Measurements from ENCODE around the gene SPPL3. TPM values are rescaled to one million over a fixed set of nuclear protein-coding genes. Genes with fewer than 3 reads are reported as not detected.
"Not testable (repeated sequence)": the region's sequence is repeated elsewhere in the genome, so short reads cannot be mapped to it uniquely, and the experiment has no call there.

The SPPL3 gene
- total RNA-seq, 1 donor from 2014 or later = 20.4 TPM

GRCh38 chr12:120795441-120796178 is 108.5 kb downstream of the SPPL3 start:
- no peak for DNase-seq (ENCODE audit: low spot score in 2 of 2)
- Histone ChIP-seq H3K27ac (no peak overlapping the region), H3K27me3 (no peaks in the 10 kb centered on the region), H3K4me3 (no peak overlapping the region), H3K9me3 (peaks cover 7 to 8% of the 10 kb centered on the region in 2 donors), H3K4me1 (no peaks in the 10 kb centered on the region), H3K36me3 (no peaks in the 10 kb centered on the region)
- no peak for TF ChIP-seq CTCF (IDR thresholded peaks at IDR 0.05)
- intact Hi-C loops (cut with DNase I) = no loop called here

- Histone ChIP-seq H3K27ac (no peak overlapping the region), H3K27me3 (no peaks in the 10 kb centered on the region), H3K4me3 (no peak overlapping the region), H3K9me3 (peaks cover 7 to 8% of the 10 kb centered on the region in 2 donors), H3K4me1 (no peaks in the 10 kb centered on the region), H3K36me3 (no peaks in the 10 kb centered on the region)
- no peak for DNase-seq (ENCODE audit: low spot score in 2 of 2)
- intact Hi-C loops (cut with DNase I) = no loop called here
- TF ChIP-seq CTCF (IDR thresholded peaks at IDR 0.05) = no peak
Measured at GRCh38 chr12:120793357-120793756, 110.8 kb downstream of the SPPL3 start.

- H3K27ac ChIP-seq = not testable (repeated sequence)
Measured at GRCh38 chr12:120792456-120792855, 111.7 kb downstream of the SPPL3 start.

GRCh38 chr12:120791669-120792176 is 112.4 kb downstream of the SPPL3 start:
- TF ChIP-seq CTCF (IDR thresholded peaks at IDR 0.05) = no peak
- Histone ChIP-seq H3K27me3 (no peaks in the 10 kb centered on the region), H3K9me3 (peaks cover 7 to 8% of the 10 kb centered on the region in 2 donors), H3K4me3 (no peak overlapping the region), H3K4me1 (no peaks in the 10 kb centered on the region), H3K36me3 (no peaks in the 10 kb centered on the region), H3K27ac (no peak overlapping the region)
- DNase-seq (ENCODE audit: low spot score in 2 of 2) = no peak
- intact Hi-C loops (cut with DNase I) = no loop called here

More at GRCh38 chr12:120792456-120792855, 111.7 kb downstream of the SPPL3 start:
- H3K27me3 ChIP-seq; H3K36me3 ChIP-seq; DNase-seq (ENCODE audit: low spot score in 2 of 2); H3K9me3 ChIP-seq; H3K4me1 ChIP-seq; intact Hi-C loops (cut with DNase I); H3K4me3 ChIP-seq: not testable (repeated sequence)

- no peak for DNase-seq (ENCODE audit: low spot score in 2 of 2)
- no peaks in the 10 kb centered on the region for H3K36me3 ChIP-seq
- no peak for TF ChIP-seq CTCF (IDR thresholded peaks at IDR 0.05)
- intact Hi-C loops (cut with DNase I) = no loop called here
- H3K4me3 ChIP-seq = no peak overlapping the region
- H3K4me1 ChIP-seq = no peaks in the 10 kb centered on the region
- no peaks in the 10 kb centered on the region for H3K27me3 ChIP-seq
- H3K27ac ChIP-seq = no peak overlapping the region
- H3K9me3 ChIP-seq = no peaks in the 10 kb centered on the region
Measured at GRCh38 chr12:120790114-120790513, 114.0 kb downstream of the SPPL3 start.

- no peak for TF ChIP-seq CTCF (IDR thresholded peaks at IDR 0.05)
- Histone ChIP-seq H3K9me3 (no peaks in the 10 kb centered on the region), H3K27ac (no peak overlapping the region), H3K4me3 (no peak overlapping the region), H3K36me3 (peaks cover 0 to 6% of the 10 kb centered on the region in 2 donors), H3K4me1 (no peaks in the 10 kb centered on the region), H3K27me3 (no peaks in the 10 kb centered on the region)
- DNase-seq (ENCODE audit: low spot score in 2 of 2) = no peak
- intact Hi-C loops (cut with DNase I) = no loop called here
Measured at GRCh38 chr12:120787889-120788288, 116.3 kb downstream of the SPPL3 start.

Data from ascending aorta (tissue), 2 donors.